ENCODE measurements around the gene SERPINB11.

DNA sequence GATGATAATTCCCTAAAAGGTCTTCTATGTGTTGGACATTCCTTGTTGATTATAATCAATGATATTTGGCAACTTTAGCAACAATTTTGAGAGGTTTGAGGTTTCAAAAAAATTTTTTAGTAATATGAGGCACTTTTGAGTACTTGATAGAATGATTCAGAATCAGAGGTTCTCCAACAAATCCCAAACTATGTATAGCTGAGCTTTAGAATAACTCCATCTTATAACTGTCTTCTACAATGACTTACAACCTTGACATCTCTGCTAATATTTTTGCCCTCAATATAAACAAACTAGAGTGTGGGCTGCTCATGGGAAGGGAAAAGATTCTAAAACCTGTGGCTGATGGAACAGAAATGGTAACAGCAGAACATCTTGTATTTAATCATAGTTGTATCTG is 50.9 kb downstream of the SERPINB11 start:
- TF ChIP-seq, protein P1, sequence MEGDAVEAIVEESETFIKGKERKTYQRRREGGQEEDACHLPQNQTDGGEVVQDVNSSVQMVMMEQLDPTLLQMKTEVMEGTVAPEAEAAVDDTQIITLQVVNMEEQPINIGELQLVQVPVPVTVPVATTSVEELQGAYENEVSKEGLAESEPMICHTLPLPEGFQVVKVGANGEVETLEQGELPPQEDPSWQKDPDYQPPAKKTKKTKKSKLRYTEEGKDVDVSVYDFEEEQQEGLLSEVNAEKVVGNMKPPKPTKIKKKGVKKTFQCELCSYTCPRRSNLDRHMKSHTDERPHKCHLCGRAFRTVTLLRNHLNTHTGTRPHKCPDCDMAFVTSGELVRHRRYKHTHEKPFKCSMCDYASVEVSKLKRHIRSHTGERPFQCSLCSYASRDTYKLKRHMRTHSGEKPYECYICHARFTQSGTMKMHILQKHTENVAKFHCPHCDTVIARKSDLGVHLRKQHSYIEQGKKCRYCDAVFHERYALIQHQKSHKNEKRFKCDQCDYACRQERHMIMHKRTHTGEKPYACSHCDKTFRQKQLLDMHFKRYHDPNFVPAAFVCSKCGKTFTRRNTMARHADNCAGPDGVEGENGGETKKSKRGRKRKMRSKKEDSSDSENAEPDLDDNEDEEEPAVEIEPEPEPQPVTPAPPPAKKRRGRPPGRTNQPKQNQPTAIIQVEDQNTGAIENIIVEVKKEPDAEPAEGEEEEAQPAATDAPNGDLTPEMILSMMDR (IDR thresholded peaks at IDR 0.05; ENCODE audit: low read length) = no peak
- no peak for TF ChIP-seq EZH2 (optimal IDR thresholded peaks at IDR 0.05; ENCODE audit: low read depth, low read length)

All from MM.1S (cell line).